GM19099 (cell line): Measurements from ENCODE around the gene SAMSN1.

Experiments used
- POLR2A ChIP-seq: IDR thresholded peaks from 3 replicates; pipeline ENCODE4 v1.6.1; 2011; ENCODE audit warnings: low read depth; ENCODE audit not compliant: insufficient read length; ENCODE audit errors: extremely low read depth

Gene SAMSN1

DNA sequence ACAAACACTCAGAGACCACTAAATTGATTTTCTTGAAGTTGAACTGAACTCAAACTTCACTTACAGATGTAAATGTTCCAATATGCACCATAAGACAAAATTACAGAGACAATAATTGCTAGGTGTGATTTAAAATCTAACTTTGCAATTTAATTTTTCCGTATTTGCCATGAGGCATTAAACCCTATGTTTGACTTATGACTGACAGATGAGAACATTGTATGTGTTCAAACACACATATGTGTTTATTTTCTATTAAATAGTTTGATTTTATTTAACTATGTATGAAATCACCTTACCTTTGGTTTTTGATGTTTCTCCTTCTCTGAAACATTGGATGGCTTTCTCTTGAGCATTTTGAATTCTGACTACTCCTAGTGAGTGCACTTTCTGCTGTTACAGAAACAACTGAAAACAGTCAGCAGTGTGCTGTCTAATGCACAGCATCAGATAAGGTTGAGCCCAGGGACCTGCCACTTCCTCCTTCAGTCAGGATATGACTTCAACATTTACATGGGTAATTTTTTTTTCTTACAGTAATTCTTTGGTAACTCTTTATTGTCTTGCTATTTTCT lies at the start of gene SAMSN1:
Gene SAMSN1, minus strand, starts transcription at position 410 of the 575 bp plus-strand sequence. Its CDS starts 54 bp downstream, at position 356.
- peak; percentile 57 for TF ChIP-seq POLR2A

DNA sequence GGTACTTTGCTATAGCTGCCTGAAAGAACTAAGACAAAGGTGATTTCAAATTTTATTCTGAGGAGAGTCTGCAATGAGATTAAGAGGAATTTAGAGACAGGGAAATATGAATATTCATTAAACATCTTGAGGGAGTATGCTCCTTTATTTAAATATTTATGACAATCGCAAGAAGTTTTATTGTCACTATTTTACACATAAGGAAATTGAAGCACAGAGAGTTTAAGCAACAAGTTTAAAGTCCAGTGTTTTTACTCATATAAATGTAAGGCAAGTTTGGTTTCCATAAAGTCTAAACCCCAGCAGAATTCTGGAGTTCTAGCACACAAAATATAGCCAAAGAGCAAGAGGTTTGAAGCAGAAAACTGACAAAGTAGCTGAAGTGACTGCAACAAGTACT lies 49.3 kb upstream of the SAMSN1 start:
- no peak for TF ChIP-seq POLR2A

DNA sequence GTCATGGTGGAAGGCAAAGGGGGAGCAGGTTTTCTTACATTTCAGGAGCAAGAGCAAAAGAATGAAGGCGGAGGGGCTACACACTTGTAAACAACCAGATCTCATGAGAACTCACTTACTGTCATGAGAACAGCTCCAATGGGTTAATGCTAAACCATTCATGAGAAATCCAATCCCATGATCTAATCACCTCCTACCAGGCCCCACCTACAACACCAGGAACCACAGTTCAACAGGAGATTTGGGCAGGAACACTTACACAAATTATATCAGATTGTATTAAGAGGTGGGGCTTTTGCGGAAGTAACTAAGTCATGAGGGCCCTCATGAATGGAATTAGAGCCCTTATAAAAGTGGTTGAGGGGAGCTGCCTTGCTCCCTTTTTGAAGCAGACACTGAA lies 48.9 kb upstream of the SAMSN1 start:
- TF ChIP-seq POLR2A = no peak

- TF ChIP-seq POLR2A = no peak
Measured at GRCh38 chr21:14593230-14593629, 47.1 kb upstream of the SAMSN1 start.

DNA sequence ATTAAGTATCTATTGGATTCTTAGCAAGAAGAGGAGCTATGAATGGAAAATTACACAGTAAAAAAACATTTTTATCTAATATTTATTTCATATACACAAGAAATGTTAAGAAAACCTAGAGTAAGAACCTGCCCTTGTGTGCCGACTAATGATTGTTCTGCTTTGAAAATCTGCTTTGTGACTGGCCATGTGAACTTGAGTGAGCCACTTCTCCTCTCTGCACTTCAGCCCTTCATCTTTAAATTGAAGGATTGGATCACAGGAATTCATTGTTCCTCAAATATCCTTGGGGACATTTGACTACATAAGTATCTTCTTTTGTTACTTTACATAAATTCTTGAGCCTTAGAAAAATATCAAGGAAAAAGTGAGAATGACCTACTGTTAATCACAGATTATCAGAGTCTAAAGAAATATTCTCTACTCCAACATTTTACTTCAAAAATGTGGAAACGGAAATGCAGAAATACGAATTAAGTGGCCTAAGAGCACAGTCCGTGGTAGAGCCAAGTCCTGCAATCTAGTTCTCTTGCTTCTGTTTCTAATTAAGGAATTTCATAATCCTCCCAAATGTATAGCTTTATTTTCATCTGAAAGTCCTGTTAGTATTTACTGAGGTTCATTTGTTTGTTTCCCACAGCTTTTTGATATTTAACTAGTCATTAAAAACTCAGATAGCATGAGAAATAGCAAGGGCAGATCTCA lies 46.3 kb upstream of the SAMSN1 start:
- TF ChIP-seq POLR2A = no peak

- TF ChIP-seq POLR2A = no peak
Measured at GRCh38 chr21:14591882-14592281, 45.8 kb upstream of the SAMSN1 start.

GRCh38 chr21:14591377-14591776 lies 45.3 kb upstream of the SAMSN1 start:
- TF ChIP-seq POLR2A = no peak

GRCh38 chr21:14589855-14590563 lies 43.9 kb upstream of the SAMSN1 start:
- TF ChIP-seq POLR2A = no peak

DNA sequence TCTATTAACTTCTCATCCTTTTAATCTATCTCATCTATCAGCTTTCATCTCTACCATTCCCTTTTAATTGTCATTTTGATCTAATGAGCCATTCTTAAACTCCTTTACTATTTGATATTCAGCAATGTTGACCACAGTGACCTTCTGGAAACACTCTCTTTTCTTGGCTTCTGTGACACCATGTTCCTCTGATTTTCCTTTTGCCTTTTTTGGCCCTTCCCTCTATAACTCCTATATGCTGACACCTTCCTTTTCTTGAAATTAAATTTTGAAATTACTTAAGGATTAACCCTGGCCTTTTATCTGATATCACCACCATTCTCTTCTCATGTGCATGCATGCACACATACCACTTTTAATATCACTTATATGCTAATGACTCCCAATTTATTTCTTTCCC lies 41.2 kb upstream of the SAMSN1 start:
- TF ChIP-seq POLR2A = no peak

GRCh38 chr21:14585122-14585521 lies 39.0 kb upstream of the SAMSN1 start:
- TF ChIP-seq POLR2A = no peak

DNA sequence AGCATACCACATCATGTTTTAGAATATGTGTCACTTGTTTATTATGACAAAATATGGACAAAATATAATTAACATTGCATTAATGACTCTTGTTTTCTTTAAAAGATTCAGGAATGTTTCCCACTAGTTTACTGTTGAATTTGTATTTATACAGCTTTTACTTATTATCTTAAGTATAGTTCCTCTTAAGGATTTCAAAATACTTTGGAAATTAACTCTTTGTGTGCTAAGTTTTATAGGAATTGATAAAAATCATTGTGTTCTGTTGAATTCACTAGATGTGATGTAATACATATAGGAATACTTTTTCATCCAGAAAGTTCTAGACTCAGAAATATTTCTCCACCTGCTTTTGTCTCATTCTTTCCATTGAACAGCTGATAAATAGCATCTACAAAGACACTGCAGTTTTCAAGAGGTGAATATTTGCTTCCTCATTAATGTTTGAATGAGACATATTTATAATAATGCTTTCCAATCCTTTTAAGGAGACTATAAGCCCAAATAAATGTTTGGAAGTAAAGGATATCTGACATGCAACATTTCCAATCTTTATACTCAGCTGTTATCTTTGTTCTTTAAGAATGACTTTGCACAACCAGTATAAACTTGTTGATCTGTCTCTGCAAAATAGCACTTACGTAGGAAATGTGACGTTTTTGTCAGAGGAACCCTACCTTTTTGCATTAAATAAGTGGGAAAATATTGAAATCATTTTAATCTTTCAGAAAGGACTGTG lies 38.4 kb upstream of the SAMSN1 start:
- no peak for TF ChIP-seq POLR2A

- no peak for TF ChIP-seq POLR2A
Measured at GRCh38 chr21:14583629-14584255, 37.6 kb upstream of the SAMSN1 start.

GRCh38 chr21:14582934-14583628 lies 37.0 kb upstream of the SAMSN1 start:
- TF ChIP-seq POLR2A = no peak

- no peak for TF ChIP-seq POLR2A
Measured at GRCh38 chr21:14581902-14582457, 35.9 kb upstream of the SAMSN1 start.
